ENCODE results near the gene AGRP. TPM values are rescaled to one million over a fixed set of nuclear protein-coding genes. Genes with fewer than 3 reads are reported as not detected.

The AGRP gene
- total and polyA plus RNA-seq, 3 donors from 2014 or later, result 1.2 to 1.7 TPM; not detected in 1

DNA sequence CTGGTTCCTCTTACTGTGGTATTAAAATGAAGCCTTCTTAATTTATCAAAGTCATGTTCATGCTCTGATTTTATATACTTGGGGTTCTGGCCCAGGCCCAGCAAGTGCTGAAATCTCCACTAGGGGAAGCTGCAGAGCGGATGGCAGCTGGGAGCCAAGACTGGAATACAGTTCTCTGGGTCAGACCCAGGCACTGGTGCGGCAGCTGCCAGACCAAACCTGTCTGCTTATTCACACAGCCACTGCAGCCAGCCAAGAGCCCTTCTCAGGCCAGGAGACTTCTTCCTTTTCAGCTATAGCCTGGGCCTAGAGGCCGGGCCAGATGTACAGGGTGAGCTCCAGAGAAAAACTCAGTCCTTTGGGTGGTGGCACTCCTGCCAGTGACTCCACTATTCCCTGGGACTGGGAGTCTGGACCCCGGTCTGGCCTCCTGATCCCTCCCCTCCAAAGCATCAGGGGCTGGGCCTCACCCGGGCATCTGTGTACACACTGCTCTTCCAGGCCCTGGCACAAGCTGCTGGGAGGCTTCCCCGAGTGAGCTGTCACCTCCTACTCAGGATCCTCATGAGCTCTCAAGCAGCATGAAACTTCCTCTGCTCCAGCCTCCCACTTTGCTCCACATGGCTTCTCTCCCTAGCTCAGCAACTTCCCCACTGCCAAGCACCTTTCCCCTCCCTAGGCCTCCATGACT, 26.8 kb downstream of the AGRP start:
- TF ChIP-seq POLR2A (IDR thresholded peaks at IDR 0.05), result no peak
- TF ChIP-seq, protein P1, sequence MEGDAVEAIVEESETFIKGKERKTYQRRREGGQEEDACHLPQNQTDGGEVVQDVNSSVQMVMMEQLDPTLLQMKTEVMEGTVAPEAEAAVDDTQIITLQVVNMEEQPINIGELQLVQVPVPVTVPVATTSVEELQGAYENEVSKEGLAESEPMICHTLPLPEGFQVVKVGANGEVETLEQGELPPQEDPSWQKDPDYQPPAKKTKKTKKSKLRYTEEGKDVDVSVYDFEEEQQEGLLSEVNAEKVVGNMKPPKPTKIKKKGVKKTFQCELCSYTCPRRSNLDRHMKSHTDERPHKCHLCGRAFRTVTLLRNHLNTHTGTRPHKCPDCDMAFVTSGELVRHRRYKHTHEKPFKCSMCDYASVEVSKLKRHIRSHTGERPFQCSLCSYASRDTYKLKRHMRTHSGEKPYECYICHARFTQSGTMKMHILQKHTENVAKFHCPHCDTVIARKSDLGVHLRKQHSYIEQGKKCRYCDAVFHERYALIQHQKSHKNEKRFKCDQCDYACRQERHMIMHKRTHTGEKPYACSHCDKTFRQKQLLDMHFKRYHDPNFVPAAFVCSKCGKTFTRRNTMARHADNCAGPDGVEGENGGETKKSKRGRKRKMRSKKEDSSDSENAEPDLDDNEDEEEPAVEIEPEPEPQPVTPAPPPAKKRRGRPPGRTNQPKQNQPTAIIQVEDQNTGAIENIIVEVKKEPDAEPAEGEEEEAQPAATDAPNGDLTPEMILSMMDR (IDR thresholded peaks at IDR 0.05), result peak; percentile 12 to 39 (median 37)

DNA sequence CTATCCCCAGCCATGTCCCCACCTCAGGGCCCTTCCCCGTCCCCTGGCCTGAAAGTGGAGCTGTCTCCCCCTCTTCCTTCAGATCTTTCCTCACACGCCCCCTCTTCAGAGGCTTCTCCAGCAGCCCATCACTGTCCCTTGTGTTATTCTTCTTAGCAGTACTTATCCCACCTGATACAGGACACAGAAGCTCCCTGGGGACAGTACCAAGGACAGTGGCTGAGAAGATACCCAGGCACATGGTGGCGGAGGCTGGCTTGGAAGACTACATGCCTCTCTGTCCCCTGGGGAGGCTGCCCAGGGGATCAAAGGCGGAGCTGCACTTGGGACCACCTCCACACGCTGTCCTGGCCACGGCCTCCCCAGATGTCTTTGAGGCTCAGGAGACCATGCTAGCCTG, 28.5 kb downstream of the AGRP start:
- Histone ChIP-seq H3K36me3 (ENCODE audit: low read depth, missing control alignments) (no peaks in the 10 kb centered on the region), H3K27me3 (no peaks in the 10 kb centered on the region), H3K9me3 (no peaks in the 10 kb centered on the region), H3K4me1 (peaks cover 67% of the 10 kb centered on the region), H3K4me3 (no peak overlapping the region), H3K27ac (no peak overlapping the region)
- no peak for DNase-seq
- 93 to 94% methylated on average over 6 of the region's 6 CpGs for WGBS, 2 donors
- intact Hi-C loops (cut with DNase I; ENCODE audit: low total_unique reads), result no loop called here
- TF ChIP-seq, protein P1 (IDR thresholded peaks at IDR 0.05), result no peak
- TF ChIP-seq POLR2A (IDR thresholded peaks at IDR 0.05), result no peak

More for the DNA sequence above, 26.8 kb downstream of the AGRP start:
- DNase-seq, result peak; percentile 32
- intact Hi-C loops (cut with DNase I; ENCODE audit: low total_unique reads), result no loop called here
- Histone ChIP-seq H3K4me3 (no peak overlapping the region), H3K9me3 (no peaks in the 10 kb centered on the region), H3K36me3 (ENCODE audit: low read depth, missing control alignments) (no peaks in the 10 kb centered on the region), H3K27ac (peak overlapping the region in 1 of 2 donors; percentile 64), H3K27me3 (no peaks in the 10 kb centered on the region), H3K4me1 (peaks cover 67% of the 10 kb centered on the region)
- 40 to 41% methylated on average over 5 to 6 of the region's 6 CpGs for WGBS, 2 donors

DNA sequence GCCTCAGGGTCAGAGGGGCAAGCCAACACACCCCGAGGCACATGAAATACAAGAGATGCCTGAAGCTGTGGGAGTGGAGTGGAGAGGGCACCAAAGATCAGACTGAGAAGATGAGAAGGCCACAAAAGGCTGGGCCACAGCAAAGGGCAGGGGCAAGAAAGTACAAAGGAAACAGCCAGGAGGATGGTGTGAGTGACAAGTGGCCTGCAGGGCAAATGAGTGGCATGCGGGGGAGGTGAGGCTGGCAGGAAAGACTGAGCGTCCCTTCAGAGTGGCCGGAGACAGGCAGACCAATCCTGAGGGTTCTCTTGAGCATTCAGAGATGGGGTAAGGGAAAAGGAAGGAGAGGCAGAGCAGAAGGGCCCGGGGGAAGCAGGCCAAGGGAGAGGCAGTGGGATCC, 29.2 kb downstream of the AGRP start:
- Histone ChIP-seq H3K36me3 (ENCODE audit: low read depth, missing control alignments) (no peaks in the 10 kb centered on the region), H3K4me1 (peaks cover 66% of the 10 kb centered on the region), H3K27ac (no peak overlapping the region), H3K27me3 (no peaks in the 10 kb centered on the region), H3K4me3 (no peak overlapping the region), H3K9me3 (no peaks in the 10 kb centered on the region)
- DNase-seq, result peak; percentile 63
- TF ChIP-seq, protein P1 (IDR thresholded peaks at IDR 0.05), result no peak
- no peak for TF ChIP-seq POLR2A (IDR thresholded peaks at IDR 0.05)
- 64 to 70% methylated on average over 5 of the region's 5 CpGs for WGBS, 2 donors
- intact Hi-C loops (cut with DNase I; ENCODE audit: low total_unique reads), result no loop called here

DNA sequence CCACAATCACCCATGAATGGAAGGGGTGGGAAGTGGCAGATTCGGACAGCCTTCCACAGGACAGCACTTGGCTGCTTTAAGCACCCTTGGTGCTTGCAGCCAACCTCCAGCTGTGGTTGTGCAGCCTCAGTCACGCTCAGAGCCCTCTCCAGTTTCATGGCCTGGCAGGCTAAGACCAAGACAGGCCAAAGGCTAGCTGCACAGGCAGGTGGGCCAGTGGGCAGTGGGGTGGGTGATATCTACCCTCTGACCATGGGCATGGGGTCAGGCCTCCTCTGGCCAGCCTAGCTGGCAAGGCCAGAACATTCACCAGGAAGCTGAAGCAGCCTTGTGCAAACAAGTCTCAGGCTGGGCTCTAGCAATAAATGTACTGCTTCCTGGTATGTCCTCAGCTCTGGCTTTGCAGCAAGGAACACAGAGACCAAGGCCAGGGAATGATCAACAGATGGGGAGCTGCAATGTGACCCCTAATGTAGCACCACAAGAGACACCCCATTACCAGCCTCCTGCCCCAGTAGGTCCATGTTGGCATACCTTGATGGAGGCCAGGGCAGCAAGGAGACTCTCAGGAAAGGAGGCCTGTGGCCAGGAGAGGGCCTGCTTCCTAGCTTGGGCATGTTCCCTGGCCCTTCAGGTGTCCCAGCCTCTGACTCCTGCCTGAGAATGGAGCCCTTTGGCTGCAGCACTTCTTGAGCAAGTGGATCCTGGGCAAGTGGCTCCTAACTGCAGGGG, 31.5 kb downstream of the AGRP start:
- Histone ChIP-seq H3K4me3 (no peak overlapping the region), H3K27me3 (no peaks in the 10 kb centered on the region), H3K4me1 (peaks cover 54% of the 10 kb centered on the region), H3K36me3 (ENCODE audit: low read depth, missing control alignments) (no peaks in the 10 kb centered on the region), H3K27ac (no peak overlapping the region), H3K9me3 (no peaks in the 10 kb centered on the region)
- 55 to 80% methylated on average over 2 of the region's 2 CpGs for WGBS, 2 donors
- no peak for TF ChIP-seq POLR2A (IDR thresholded peaks at IDR 0.05)
- TF ChIP-seq, protein P1 (IDR thresholded peaks at IDR 0.05), result no peak
- intact Hi-C loops (cut with DNase I; ENCODE audit: low total_unique reads), result no loop called here
- DNase-seq, result no peak
